Measurements from ENCODE around the gene NCK2.
"Not testable (repeated sequence)": the region's sequence is repeated elsewhere in the genome, so short reads cannot be mapped to it uniquely, and the experiment has no call there.

NCK2 gene

GRCh38 chr2:105737980-105738657, 6.6 kb upstream of the NCK2 start:
- DNase-seq = no peak

- DNase-seq = no peak
These were observed 6.0 kb upstream of the NCK2 start for GRCh38 chr2:105738658-105739241.

GRCh38 chr2:105739426-105739825, 5.3 kb upstream of the NCK2 start:
- no peak for DNase-seq

- no peak for DNase-seq
These were observed 4.7 kb upstream of the NCK2 start for GRCh38 chr2:105739944-105740530.

- no peak for DNase-seq
These were observed 3.5 kb upstream of the NCK2 start for GRCh38 chr2:105741174-105741573.

- DNase-seq = no peak
These were observed 3.1 kb upstream of the NCK2 start for GRCh38 chr2:105741617-105742016.

GRCh38 chr2:105744091-105744908, 412 bp upstream of the NCK2 start:
- DNase-seq = peak; percentile 68

GRCh38 chr2:105746177-105747080, 1.7 kb downstream of the NCK2 start:
- DNase-seq = peak; percentile 43

GRCh38 chr2:105747254-105747894, 2.7 kb downstream of the NCK2 start:
- DNase-seq = peak; percentile 37

GRCh38 chr2:105747991-105748390, 3.3 kb downstream of the NCK2 start:
- DNase-seq = peak; percentile 63

- DNase-seq = no peak
These were observed 3.9 kb downstream of the NCK2 start for GRCh38 chr2:105748566-105748965.

- no peak for DNase-seq
These were observed 5.1 kb downstream of the NCK2 start for GRCh38 chr2:105749583-105750400.

- DNase-seq = no peak
These were observed 6.0 kb downstream of the NCK2 start for GRCh38 chr2:105750735-105751134.

GRCh38 chr2:105751272-105751671, 6.6 kb downstream of the NCK2 start:
- no peak for DNase-seq

GRCh38 chr2:105752691-105753358, 8.1 kb downstream of the NCK2 start:
- no peak for DNase-seq

- DNase-seq = no peak
These were observed 8.7 kb downstream of the NCK2 start for GRCh38 chr2:105753380-105753779.

- no peak for DNase-seq
These were observed 9.3 kb downstream of the NCK2 start for GRCh38 chr2:105754011-105754410.

GRCh38 chr2:105754994-105755393, 10.3 kb downstream of the NCK2 start:
- DNase-seq = no peak

- DNase-seq = no peak
These were observed 11.2 kb downstream of the NCK2 start for GRCh38 chr2:105755895-105756294.

GRCh38 chr2:105756435-105756834, 11.7 kb downstream of the NCK2 start:
- no peak for DNase-seq

- not testable (repeated sequence) for DNase-seq
These were observed 12.2 kb downstream of the NCK2 start for GRCh38 chr2:105756865-105757264.
